GM19025 (cell line): ENCODE results near the gene SH2D3C.

Source experiments
- ATAC-seq: cut with Tn5 transposase; IDR thresholded peaks from one replicate; pipeline ENCODE4 v1.9.1; 2021; ENCODE audit warnings: mild to moderate bottlenecking, low read depth, moderate library complexity; ENCODE audit not compliant: unreplicated experiment

The SH2D3C gene

DNA sequence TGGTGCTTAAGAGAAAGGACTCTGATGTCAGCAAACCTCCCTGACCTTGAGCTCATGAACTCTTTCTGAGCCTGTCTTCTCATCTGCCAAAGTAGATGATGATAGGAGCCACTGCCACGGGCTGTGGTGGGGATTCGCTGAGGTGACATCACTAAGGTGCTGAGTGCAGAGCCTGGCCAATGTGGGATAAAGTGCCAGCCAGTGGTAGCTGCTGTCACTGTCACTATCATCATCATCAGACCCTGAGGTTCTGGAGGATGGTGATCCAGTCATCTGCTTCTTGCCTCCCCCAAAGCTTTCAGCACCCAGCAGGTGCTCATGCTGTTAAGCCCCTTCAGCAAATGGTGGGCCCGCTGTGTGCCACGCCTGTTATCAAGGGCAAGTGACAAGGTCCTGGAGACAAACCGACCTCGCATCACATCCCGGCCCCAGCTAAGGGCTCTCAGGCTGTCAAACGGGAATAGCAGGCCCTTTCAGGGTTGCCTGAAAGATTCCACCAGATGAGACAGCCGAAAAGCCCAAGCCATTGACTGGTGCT is 30.6 kb upstream of the SH2D3C start:
- no peak for ATAC-seq

DNA sequence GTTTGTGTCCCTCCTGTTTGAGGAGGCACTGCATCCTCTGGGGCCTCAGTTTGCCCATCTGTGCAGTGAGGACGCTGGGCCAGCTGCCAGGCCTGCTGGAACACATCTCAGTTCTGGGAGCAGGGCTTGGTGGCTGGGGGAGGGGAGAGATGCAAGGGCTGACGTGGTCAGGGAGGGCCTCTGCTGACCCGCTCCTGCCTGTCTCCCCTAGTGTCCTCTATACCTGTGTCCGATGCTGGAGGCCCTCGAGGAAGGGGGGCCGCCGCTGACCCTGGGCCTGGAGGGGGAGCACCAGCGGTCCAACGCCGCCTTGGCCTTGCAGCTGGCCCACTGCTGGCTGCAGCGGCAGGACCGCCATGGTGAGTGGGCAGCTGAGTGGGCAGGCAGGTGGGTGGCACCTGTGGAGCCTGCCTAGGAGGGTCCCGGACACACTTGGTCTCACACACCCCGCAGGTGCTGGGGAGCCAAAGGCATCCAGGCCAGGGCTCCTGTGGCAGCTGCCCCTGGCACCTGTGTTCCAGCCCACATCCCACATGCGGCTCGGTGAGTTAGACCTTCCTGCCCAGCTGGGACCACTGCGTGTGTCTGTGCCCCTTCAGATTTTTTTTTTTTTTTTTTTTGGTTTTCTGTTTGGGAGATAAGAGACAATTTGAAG is 30.0 kb upstream of the SH2D3C start:
- ATAC-seq = no peak

DNA sequence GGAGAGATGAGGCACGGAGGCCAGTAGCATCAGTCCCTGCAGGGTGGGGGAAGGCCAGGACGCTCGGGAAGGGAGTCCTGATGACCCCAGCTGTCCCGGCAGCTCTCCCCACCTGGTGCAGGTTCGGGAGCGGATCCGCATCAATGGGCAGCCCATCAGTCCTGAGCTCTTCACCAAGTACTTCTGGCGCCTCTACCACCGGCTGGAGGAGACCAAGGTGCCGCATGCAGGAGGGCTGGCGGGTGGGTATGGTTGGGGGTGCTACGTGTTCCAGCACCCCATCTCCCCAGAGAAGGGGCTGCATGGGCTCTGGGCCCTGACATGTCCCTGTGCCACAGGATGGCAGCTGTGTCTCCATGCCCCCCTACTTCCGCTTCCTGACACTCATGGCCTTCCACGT is 28.4 kb upstream of the SH2D3C start:
- no peak for ATAC-seq

DNA sequence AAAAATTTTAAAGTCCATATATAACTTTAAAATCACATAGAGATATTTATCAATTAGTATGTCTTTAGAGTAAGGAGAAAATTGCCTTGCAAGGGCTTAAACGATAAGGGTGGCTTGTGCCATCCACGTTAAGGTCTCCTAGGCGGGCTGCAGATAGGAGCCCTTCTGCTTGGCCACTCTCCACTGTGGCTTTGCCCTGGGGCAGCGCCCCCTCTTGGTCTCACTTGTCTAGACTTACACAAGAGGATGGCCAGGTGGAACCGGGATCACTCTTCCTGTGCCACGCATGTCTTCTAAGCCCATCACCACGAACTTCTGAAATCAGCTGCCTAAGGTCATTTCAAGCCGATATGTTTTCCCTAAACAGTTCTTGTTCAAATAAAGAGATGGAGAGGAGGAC is 27.2 kb upstream of the SH2D3C start:
- ATAC-seq = no peak

DNA sequence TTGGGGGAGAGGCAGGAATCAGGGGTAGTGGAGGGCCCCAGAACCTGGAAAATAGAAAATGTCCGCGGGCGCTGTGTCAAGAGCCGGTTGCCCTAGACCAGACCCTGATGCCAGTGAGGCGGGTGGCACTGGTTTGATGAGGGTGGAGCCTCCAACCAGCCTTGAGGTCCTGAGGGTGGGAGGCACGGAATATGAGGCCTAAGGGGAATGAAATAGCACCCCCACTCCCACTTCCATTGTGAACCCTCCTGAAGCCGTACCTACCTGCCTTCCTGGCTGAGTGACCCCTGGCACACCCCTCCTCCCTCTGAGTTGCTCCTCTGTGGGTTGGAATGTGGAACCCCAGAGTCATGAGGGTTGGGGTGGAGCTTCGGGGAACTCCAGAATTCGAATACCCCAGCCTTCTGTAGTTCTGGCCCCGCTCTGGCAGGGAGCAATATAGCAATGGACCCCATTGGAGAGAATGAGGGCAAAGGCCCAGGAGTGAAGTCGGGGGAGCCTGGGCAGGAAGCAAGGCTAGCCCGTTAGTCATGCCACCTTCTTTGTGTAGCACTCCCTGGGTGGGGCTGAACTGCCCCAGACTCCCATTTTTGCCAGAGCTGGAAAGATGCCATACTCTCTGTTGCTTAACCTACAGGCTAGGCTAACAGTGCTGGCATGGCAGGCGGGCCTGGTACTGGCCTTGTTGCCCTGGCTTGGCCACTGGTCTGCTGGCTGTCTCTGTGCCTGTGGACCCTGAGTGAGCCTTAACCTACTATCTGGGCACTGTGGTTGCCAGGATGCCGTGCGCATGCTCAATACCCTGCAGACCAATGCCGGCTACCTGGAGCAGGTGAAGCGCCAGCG is 25.3 kb upstream of the SH2D3C start:
- no peak for ATAC-seq

DNA sequence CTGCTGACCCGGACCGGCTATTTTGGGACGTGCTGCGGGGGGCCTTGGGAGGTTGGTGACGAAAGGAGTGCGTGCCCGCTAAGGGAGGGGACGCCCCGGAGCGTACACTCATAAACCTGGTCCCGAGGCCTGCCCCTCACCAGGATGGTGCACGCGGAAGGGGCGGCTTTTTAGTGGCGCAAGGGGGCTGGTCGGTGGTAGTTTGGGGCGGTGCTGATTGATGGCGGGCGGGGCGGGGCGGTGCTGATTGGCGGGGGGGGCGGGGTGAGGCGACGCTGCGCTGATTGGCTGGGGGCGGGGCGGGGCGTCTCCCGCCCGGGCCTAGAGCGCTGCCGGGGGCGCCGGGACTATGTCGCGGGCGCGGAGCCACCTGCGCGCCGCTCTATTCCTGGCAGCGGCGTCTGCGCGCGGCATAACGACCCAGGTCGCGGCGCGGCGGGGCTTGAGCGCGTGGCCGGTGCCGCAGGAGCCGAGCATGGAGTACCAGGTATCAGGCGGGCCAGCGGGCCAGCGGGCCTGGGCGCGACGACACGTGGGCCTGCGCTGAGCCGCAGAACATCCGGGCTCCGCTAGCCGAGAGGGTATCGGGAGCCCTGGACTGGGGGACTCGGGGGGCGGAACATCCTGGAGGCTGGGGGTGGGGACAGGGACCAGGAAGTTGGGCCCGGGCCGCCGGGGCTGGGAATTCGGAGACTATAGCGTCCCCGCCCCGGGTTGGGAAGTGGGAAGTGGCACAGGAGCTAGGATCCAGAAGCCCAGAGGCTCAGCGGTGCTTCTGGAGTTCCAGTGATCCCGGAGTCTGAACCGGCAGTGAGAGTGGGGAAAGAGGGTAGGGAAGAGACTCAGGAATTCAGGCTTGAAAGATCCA is 24.3 kb upstream of the SH2D3C start, which contains the start of gene FPGS:
Gene FPGS, plus strand, starts transcription at position 307 of the 868 bp plus-strand sequence. Its CDS starts 43 bp downstream, at position 350.
- peak; percentile 79 for ATAC-seq

DNA sequence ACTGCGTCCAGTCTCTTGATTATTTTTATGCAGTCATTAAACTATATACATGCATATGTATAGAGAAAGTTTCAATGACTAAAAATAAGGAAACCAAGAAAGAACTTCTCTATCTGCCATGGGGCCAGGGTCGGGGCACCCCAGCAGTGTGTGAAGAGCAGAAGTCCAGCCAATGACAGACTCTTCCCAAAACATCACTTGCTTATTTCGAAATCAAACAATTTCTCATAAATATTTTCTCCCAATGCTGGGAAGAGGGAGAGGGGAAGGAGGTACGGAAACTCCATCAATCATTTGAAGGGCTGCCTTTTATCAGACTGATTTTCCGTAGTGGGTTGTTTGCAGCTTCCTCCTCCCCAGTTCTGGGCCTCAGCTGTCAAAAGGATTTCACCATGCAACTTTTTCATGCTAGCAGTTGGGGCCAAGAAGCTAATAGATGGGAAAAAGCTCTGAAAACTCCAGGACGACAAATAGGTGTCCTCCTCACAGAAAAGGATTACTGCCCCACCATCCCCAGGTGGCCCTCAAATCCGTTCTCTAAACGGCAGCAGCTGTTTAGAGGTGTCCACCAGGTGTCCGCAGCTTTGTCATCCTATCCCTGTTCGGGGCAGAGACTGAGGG is 23.6 kb upstream of the SH2D3C start:
- ATAC-seq = no peak

DNA sequence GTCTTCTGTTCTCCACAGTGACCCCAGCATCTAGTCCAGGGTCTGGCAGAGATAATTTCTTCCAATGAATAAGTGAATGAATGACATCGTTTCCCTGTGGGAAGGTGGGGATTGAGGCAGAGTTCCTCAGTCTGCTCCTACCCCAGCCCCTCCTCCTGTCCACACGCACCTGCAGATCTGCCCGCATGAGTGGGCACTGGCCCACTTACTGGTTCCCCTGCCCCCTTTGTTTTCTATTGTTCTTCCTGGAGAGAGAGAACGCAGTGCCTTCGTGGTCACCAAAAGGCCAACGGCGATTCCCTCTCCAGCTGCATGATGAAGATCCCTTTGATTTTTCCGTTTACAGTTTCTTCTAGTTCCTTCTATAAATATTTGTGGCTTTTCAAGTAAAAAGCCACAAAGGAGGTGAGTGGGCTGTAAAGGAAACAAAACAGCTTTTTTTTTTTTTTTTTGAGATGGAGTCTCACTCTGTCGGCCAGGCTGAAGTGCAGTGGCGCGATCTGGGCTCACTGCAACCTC is 18.4 kb upstream of the SH2D3C start:
- no peak for ATAC-seq

DNA sequence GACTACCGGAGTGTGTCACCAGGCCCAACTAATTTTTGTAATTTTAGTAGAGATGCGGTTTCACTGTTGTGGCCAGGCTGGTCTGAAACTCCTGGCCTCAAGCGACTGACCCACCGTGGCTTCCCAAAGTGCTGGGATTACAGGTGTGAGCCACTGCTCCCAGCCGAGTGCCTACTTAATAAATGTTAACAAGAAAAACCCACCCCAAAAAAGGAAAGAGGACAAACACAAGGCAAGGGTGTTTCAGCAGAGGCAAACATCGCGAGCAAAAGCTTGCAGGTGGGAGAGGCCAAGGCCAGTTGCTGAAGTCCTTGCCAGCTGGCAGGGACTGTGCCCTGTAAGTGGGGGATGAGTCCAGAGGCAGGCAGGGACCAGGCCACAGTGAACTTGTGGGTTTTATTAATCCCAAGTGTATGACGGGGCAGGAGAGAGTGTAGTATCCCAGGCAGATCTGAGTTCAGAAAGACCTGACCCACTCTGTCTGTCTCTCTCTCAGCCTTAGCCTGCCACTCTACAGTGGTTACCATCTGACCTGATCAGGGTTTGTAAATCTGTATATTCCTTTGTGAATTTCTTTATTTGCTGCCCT is 17.9 kb upstream of the SH2D3C start:
- no peak for ATAC-seq

DNA sequence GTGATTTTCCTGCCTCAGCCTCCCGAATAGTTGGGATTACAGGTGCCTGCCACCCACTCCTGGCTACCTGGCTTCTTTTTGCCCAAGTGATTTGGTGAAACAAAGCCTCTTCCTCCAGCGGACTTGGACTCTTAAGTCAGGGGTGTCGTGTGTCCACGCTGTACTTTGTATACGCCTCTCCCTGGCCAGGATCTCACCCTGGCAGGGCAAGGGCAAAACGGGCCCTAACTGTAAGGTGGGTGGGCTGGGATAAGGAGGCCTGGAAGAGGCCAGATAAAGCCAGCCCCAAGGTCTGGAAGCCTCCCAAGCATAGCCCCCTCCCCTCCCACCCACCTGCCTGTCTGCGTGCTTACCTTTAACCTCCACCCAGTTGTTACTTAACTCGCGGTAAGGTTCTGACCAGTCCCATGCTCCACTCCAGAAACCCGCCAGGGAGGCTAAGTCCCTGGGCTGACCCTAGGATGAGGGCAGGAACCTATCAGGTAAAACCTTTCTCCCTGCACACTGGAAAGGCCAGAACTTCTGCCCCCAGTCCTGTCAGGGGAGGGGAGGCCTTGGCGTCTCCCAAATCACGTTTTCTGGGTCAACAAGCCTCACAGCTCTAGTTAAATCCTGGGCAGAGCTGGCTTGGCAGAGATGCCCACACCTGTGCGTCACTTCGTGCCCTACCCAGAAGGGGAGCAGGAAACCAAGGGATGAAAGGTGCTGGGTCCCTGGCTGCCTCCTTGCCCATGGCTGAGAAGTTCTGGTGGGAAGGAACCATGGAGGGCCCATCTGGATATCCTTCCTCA is 15.7 kb upstream of the SH2D3C start:
- no peak for ATAC-seq

DNA sequence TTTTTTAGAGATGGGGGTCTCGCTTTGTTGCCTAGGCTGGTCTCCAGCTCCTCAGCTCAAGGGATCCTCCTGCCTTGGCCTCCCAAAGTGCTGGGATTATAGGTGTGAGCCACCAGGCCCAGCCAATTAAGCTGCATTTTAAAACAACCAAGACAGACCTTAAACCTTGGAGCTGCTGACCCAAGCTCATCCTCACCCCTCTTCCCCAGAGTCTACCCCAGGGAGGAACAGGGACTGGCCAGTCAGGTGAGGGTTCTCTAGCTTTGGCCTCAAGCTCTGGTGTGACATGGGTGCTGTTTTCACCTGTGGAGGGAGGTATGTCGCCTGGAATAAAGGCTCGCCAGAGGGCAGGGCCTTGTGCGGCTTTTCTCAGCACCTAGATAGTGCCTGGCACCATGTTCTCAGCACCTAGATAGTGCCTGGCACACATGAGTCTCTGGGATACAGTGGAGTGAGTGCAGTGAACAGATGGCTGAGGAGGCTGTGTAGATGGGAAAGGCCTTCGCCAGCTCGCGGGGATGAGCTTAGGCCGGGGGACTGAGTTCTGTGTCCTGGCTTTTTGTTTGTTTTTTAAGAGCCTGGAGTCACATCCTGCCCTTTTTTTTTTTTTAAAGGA is 14.7 kb upstream of the SH2D3C start:
- ATAC-seq = no peak

DNA sequence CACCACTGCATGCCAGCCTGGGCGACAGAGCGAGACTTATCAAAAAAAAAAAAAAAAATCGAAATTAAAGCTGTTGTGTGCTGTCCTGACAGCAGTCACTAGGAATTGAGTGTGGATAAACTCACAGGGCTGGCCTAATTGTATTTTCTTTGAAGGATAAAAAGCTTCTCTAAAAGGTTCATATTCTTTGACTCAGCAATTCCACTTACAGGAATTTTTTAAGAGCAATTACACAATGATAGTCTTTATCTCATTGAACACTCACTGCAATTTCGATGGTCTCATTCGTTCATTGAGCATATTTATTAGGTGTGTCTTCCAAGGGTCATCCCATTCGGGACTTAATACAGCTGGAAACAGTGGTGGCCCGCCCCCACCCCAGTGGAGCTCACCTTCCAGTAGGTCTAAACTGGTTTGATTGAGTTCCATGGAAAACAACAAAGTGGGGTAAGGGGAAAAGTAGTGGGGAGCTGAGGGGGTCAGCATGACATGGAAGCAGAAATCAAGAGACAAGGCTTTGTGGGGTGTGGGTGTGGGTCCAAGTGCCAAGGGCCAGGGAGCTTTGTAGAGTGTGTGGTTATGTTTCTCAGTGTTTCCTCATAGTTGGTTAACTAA is 14.1 kb upstream of the SH2D3C start:
- no peak for ATAC-seq

DNA sequence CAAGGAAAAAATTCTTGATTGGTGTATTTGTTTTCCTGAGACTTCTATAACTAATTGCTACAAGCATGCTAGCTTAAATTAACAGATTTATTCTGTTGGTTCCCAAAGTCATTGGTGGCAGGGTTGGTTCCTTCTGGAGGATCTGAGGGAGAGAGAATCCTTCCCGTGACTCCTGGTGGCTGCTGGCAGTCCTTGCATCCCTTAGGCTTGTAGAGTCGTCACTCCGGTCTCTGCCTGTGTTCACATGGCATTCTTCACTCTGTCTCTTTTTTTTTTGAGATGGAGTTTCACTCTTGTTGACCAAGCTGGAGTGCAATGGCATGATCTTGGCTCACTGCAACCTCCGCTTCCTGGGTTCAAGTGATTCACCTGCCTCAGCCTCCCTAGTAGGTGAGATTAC is 12.6 kb upstream of the SH2D3C start:
- ATAC-seq = no peak

DNA sequence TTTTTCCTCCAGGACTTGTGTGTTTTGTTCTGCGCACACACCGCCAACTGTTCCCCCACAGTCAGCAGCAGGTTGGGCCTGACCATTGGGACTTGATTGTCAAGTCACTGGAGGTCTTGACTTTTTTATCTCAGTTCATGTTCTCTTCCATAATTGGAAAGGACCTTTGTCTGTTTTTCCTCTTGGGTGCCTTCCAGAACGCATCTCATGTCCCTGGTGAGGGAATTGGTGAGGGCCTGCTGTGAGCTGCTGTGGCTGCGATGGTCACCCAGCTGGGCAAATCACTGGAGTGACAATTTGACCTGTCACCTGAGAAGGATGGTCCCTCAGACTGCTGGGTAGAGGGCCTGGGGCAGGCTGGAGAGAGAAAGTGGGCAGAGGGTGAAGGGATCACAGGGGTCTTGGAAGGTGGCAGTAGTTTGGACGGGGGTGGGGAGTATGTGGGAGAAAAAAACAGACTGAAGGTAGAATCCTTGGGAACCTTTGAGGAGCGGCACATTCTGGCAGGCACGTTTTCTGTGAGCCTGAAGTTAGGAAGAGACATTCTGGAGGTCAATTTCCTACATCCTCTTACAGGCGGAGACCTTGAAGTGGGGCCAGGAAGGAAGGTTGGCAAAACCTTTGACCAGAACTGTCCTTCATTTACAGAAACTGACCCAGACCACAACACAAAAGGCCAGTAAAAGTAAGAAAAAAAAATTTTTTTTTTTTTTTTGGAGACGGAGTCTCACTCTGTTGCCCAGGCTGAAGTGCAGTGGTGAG is 11.8 kb upstream of the SH2D3C start:
- ATAC-seq = no peak

DNA sequence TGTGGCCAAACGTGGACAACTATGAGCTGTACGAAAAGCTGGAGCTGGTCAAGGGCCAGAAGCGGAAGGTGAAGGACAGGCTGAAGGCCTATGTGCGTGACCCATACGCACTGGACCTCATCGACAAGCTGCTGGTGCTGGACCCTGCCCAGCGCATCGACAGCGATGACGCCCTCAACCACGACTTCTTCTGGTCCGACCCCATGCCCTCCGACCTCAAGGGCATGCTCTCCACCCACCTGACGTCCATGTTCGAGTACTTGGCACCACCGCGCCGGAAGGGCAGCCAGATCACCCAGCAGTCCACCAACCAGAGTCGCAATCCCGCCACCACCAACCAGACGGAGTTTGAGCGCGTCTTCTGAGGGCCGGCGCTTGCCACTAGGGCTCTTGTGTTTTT is 10.7 kb upstream of the SH2D3C start:
- ATAC-seq = no peak

DNA sequence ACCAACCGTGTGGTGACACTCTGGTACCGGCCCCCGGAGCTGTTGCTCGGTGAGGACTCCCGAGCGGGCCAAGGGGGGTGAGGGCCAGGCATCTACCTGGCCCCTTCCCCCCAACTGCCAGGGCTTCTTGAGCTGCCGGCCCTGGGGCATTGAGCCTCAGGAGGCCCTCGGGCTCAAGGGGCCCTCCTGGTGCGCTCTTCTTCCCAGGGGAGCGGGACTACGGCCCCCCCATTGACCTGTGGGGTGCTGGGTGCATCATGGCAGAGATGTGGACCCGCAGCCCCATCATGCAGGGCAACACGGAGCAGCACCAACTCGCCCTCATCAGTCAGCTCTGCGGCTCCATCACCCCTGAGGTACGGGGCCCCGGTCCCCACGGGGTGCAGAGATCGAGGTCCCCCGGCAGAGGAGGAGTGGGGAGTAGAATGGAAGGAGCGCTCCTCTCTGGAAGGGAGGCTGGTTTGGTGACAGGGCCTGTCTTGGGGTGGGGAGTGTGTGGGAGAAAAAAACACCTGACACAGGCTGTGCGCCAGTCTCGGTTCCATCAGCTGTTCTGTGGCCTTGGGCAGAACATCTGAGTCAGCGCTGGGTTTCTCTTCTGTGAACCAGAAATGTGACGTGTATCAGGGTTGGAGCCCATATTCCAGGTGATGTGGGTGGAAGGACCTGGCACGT is 10.0 kb upstream of the SH2D3C start:
- no peak for ATAC-seq

DNA sequence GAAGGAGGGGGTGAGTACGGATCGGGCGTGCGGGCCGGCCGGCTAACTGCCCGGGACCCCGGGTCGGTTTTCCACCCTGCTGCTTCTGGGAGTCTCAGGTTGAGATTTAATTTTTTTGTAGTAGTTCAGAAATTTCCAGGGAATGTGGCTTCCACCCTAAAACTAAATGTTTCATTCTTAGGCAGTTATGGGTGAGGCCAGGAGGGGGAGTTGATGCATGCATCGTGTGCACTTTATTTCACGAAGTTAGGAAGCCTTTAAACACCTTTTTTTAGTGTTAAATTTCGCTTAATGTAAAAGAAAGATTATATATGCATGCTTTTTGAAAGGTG is 8.3 kb upstream of the SH2D3C start:
- no peak for ATAC-seq
